D721Med (cell line): ENCODE measurements around the gene TTC7B.
"Not testable (repeated sequence)": the region's sequence is repeated elsewhere in the genome, so short reads cannot be mapped to it uniquely, and the experiment has no call there.

ENCODE experiments used
- DNase-seq: peaks from one replicate; pipeline ENCODE4 v3.0.0; 2011; ENCODE audit warnings: low spot score; ENCODE audit not compliant: insufficient read length
- FAIRE-seq: peaks from 2 replicates; lab custom pipeline; 2011; peaks lifted over from hg19 to GRCh38; lab: Jason Lieb, UNC
- TF ChIP-seq, protein P1 (sequence below): IDR thresholded peaks from 2 replicates; pipeline ENCODE4 v1.5.1; 2012; ENCODE audit warnings: mild to moderate bottlenecking, control low read depth; ENCODE audit not compliant: insufficient read depth; ENCODE audit errors: missing control alignments

TTC7B gene, protein sequence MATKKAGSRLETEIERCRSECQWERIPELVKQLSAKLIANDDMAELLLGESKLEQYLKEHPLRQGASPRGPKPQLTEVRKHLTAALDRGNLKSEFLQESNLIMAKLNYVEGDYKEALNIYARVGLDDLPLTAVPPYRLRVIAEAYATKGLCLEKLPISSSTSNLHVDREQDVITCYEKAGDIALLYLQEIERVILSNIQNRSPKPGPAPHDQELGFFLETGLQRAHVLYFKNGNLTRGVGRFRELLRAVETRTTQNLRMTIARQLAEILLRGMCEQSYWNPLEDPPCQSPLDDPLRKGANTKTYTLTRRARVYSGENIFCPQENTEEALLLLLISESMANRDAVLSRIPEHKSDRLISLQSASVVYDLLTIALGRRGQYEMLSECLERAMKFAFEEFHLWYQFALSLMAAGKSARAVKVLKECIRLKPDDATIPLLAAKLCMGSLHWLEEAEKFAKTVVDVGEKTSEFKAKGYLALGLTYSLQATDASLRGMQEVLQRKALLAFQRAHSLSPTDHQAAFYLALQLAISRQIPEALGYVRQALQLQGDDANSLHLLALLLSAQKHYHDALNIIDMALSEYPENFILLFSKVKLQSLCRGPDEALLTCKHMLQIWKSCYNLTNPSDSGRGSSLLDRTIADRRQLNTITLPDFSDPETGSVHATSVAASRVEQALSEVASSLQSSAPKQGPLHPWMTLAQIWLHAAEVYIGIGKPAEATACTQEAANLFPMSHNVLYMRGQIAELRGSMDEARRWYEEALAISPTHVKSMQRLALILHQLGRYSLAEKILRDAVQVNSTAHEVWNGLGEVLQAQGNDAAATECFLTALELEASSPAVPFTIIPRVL

GRCh38 chr14:90815822-90816662 lies at the start of gene TTC7B:
Gene TTC7B (minus strand): TSS chr14:90816430. CDS start chr14:90816295, 135 bp downstream.
- TF ChIP-seq, protein P1, sequence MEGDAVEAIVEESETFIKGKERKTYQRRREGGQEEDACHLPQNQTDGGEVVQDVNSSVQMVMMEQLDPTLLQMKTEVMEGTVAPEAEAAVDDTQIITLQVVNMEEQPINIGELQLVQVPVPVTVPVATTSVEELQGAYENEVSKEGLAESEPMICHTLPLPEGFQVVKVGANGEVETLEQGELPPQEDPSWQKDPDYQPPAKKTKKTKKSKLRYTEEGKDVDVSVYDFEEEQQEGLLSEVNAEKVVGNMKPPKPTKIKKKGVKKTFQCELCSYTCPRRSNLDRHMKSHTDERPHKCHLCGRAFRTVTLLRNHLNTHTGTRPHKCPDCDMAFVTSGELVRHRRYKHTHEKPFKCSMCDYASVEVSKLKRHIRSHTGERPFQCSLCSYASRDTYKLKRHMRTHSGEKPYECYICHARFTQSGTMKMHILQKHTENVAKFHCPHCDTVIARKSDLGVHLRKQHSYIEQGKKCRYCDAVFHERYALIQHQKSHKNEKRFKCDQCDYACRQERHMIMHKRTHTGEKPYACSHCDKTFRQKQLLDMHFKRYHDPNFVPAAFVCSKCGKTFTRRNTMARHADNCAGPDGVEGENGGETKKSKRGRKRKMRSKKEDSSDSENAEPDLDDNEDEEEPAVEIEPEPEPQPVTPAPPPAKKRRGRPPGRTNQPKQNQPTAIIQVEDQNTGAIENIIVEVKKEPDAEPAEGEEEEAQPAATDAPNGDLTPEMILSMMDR: peak; percentile 26
- FAIRE-seq: no peak
- DNase-seq: peak; percentile 83

DNA sequence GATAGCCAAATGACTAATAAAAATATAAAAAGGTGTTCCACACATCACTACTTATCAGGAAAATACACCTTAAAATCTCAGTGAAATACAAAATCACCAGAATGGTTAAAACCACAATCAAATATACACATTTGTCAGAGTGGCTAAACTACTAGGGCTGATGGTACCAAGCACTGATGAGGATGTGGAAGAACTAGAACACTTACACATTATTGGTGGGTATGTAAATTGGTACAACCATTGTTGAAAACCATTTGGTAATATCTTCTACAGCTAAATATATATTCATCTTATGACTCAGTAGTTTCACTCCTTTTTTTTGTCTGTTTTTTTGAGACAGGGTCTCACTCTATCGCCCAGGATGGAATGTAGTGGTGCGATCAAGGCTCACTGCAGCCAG lies 48.5 kb upstream of the TTC7B start:
- FAIRE-seq (no peak), DNase-seq (no peak)
- TF ChIP-seq, protein P1: no peak

DNA sequence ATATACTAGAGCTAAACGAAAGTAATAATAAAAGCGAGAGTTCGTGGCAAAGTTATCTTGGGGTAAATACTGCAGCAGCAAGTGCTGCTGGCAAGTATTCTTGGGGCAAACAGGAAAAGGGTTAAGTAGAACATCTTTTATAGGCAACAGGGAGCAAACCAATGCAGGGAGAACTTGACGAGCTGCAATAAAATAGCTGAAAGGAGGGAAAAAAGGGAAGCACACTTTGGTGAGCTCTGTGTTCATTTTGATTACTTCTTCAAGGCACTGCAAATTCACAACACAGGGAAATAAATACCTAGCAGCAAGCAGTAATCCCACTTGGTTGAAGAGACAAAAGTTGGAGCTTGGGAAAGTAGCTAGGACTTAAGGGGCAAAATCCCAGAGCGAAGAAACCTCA lies 42.3 kb upstream of the TTC7B start:
- TF ChIP-seq, protein P1: no peak
- DNase-seq (no peak), FAIRE-seq (no peak)

GRCh38 chr14:90857866-90858265 lies 41.6 kb upstream of the TTC7B start:
- TF ChIP-seq, protein P1: no peak
- FAIRE-seq (no peak), DNase-seq (no peak)

- FAIRE-seq, DNase-seq: not testable (repeated sequence)
Observed at GRCh38 chr14:90856115-90856514, 39.9 kb upstream of the TTC7B start.

- FAIRE-seq: no peak
- TF ChIP-seq, protein P1: no peak
- DNase-seq: no peak
Observed at GRCh38 chr14:90853116-90853515, 36.9 kb upstream of the TTC7B start.

GRCh38 chr14:90851327-90852036 lies 35.3 kb upstream of the TTC7B start:
- TF ChIP-seq, protein P1: no peak
- FAIRE-seq (no peak), DNase-seq (no peak)
